OCI-LY3 (cell line): ENCODE data around the gene USH2A.

Source experiments
- H2AFZ ChIP-seq: fragments of 200-600, 300-600 bp; shearing (Covaris generic); 2 replicates; pipeline ENCODE4 v1.6.0; 2014; ENCODE audit warnings: antibody characterized with exemption, low read depth, low read length
- H3K27ac ChIP-seq: fragments of 200-600, 300-600 bp; sonication (generic); 2 replicates; pipeline ENCODE4 v1.5.1; 2014; ENCODE audit warnings: mild to moderate bottlenecking, low read length, moderate library complexity, mixed read lengths
- H3K27me3 ChIP-seq: fragments of 200-600, 300-600 bp; sonication (generic); 2 replicates; pipeline ENCODE4 v1.6.1; 2014; ENCODE audit warnings: low read depth, low read length, mixed read lengths
- H3K36me3 ChIP-seq: fragments of 200-600, 300-600 bp; sonication (generic); replicated peaks from 2 replicates; pipeline ENCODE3; 2014; ENCODE audit warnings: low read depth, low read length, mixed read lengths
- H3K4me1 ChIP-seq: fragments of 300-600, 200-600 bp; sonication (generic); 2 replicates; pipeline ENCODE4 v1.6.1; 2014; ENCODE audit warnings: low read length, mixed read lengths
- H3K4me2 ChIP-seq: fragments of 200-600, 300-600 bp; sonication (generic); 2 replicates; pipeline ENCODE4 v1.6.1; 2014; ENCODE audit warnings: low read length, mixed read lengths
- H3K4me3 ChIP-seq: fragments of 300-600, 200-600 bp; sonication (generic); 2 replicates; pipeline ENCODE4 v1.5.1; 2014; ENCODE audit warnings: antibody characterized with exemption, mild to moderate bottlenecking, low read length, moderate library complexity
- H3K79me2 ChIP-seq: fragments of 300-600, 200-600 bp; shearing (Covaris generic); 2 replicates; pipeline ENCODE4 v1.6.1; 2014; ENCODE audit warnings: mild to moderate bottlenecking, low read length, mixed read lengths
- H3K9ac ChIP-seq: fragments of 300-600, 200-600 bp; shearing (Covaris generic); 2 replicates; pipeline ENCODE4 v1.6.0; 2014; ENCODE audit warnings: mild to moderate bottlenecking, low read length, moderate library complexity
- H3K9me3 ChIP-seq: fragments of 200-600, 300-600 bp; shearing (Covaris generic); 2 replicates; pipeline ENCODE4 v1.6.1; 2014; ENCODE audit warnings: low read length, mixed read lengths; ENCODE audit not compliant: insufficient read depth
- H4K20me1 ChIP-seq: fragments of 200-600, 300-600 bp; sonication (generic); 2 replicates; pipeline ENCODE4 v1.6.1; 2016; ENCODE audit warnings: low read length, mixed read lengths; ENCODE audit not compliant: insufficient read depth
- EZH2phosphoT487 ChIP-seq: fragments of 200-600 bp; shearing (Covaris generic); IDR thresholded peaks from 2 replicates; pipeline ENCODE4 v1.6.1; 2018; ENCODE audit warnings: antibody characterized with exemption, mixed run types, low read depth
- TF ChIP-seq, protein P1 (sequence below): fragments of 200-600, 300-600 bp; sonication (generic); IDR thresholded peaks from 2 replicates; pipeline ENCODE4 v1.5.1; 2014; ENCODE audit warnings: antibody characterized with exemption, low read length, low read depth

USH2A gene

GRCh38 chr1:215970406-215970805 lies 452.8 kb downstream of the USH2A start:
- H3K79me2 ChIP-seq, result no peaks in the 10 kb centered on the region
- no peak overlapping the region for H3K9ac ChIP-seq
- no peak overlapping the region for H3K4me3 ChIP-seq
- H3K27ac ChIP-seq, result no peak overlapping the region
- no peaks in the 10 kb centered on the region for H4K20me1 ChIP-seq
- no peak overlapping the region for H2AFZ ChIP-seq
- no peaks in the 10 kb centered on the region for H3K36me3 ChIP-seq
- no peaks in the 10 kb centered on the region for H3K9me3 ChIP-seq
- H3K27me3 ChIP-seq, result no peaks in the 10 kb centered on the region
- TF ChIP-seq, protein P1, sequence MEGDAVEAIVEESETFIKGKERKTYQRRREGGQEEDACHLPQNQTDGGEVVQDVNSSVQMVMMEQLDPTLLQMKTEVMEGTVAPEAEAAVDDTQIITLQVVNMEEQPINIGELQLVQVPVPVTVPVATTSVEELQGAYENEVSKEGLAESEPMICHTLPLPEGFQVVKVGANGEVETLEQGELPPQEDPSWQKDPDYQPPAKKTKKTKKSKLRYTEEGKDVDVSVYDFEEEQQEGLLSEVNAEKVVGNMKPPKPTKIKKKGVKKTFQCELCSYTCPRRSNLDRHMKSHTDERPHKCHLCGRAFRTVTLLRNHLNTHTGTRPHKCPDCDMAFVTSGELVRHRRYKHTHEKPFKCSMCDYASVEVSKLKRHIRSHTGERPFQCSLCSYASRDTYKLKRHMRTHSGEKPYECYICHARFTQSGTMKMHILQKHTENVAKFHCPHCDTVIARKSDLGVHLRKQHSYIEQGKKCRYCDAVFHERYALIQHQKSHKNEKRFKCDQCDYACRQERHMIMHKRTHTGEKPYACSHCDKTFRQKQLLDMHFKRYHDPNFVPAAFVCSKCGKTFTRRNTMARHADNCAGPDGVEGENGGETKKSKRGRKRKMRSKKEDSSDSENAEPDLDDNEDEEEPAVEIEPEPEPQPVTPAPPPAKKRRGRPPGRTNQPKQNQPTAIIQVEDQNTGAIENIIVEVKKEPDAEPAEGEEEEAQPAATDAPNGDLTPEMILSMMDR, result no peak
- no peak for TF ChIP-seq EZH2phosphoT487
- H3K4me2 ChIP-seq, result no peak overlapping the region
- H3K4me1 ChIP-seq, result no peaks in the 10 kb centered on the region

GRCh38 chr1:215963621-215964020 lies 459.6 kb downstream of the USH2A start:
- Histone ChIP-seq H3K9ac (no peak overlapping the region), H3K27ac (no peak overlapping the region), H3K79me2 (no peaks in the 10 kb centered on the region), H3K4me3 (no peak overlapping the region), H4K20me1 (no peaks in the 10 kb centered on the region), H3K4me2 (no peak overlapping the region), H3K4me1 (no peaks in the 10 kb centered on the region), H2AFZ (no peak overlapping the region), H3K27me3 (no peaks in the 10 kb centered on the region), H3K9me3 (no peaks in the 10 kb centered on the region), H3K36me3 (no peaks in the 10 kb centered on the region)
- TF ChIP-seq, protein P1, result no peak
- TF ChIP-seq EZH2phosphoT487, result no peak

GRCh38 chr1:215963040-215963439 lies 460.2 kb downstream of the USH2A start:
- H3K36me3 ChIP-seq, result no peaks in the 10 kb centered on the region
- no peak for TF ChIP-seq EZH2phosphoT487
- no peak overlapping the region for H2AFZ ChIP-seq
- H4K20me1 ChIP-seq, result no peaks in the 10 kb centered on the region
- no peaks in the 10 kb centered on the region for H3K9me3 ChIP-seq
- no peak overlapping the region for H3K4me3 ChIP-seq
- H3K27ac ChIP-seq, result no peak overlapping the region
- no peak overlapping the region for H3K9ac ChIP-seq
- no peaks in the 10 kb centered on the region for H3K27me3 ChIP-seq
- no peaks in the 10 kb centered on the region for H3K4me1 ChIP-seq
- no peak overlapping the region for H3K4me2 ChIP-seq
- H3K79me2 ChIP-seq, result no peaks in the 10 kb centered on the region

DNA sequence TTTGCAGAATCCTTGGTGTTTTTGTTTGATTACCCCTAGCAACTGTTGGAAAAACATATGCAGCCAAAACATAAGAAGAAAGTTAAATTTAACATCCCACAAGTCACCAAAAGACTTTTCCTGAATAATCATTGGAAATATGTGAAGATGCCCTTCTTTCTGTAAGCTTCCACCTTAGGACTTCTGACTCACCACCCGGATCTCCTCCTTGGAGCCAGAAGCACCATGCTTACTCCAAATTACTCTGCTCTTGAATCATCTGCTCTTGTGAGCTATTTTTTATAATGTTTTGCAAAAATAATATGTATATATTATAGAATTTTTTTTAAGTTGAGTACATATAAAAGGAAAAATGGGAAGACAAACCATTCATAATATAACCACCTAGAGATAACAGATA lies 464.4 kb downstream of the USH2A start:
- Histone ChIP-seq H4K20me1 (no peaks in the 10 kb centered on the region), H3K27me3 (no peaks in the 10 kb centered on the region), H3K9me3 (no peaks in the 10 kb centered on the region), H3K4me1 (no peaks in the 10 kb centered on the region), H3K79me2 (no peaks in the 10 kb centered on the region), H3K4me3 (no peak overlapping the region), H2AFZ (no peak overlapping the region), H3K9ac (no peak overlapping the region), H3K4me2 (no peak overlapping the region), H3K36me3 (no peaks in the 10 kb centered on the region), H3K27ac (no peak overlapping the region)
- TF ChIP-seq, protein P1, result no peak
- TF ChIP-seq EZH2phosphoT487, result no peak

GRCh38 chr1:215957663-215958062 lies 465.6 kb downstream of the USH2A start:
- no peaks in the 10 kb centered on the region for H3K36me3 ChIP-seq
- H4K20me1 ChIP-seq, result no peaks in the 10 kb centered on the region
- no peak overlapping the region for H2AFZ ChIP-seq
- H3K27ac ChIP-seq, result no peak overlapping the region
- H3K4me1 ChIP-seq, result no peaks in the 10 kb centered on the region
- H3K27me3 ChIP-seq, result no peaks in the 10 kb centered on the region
- H3K9ac ChIP-seq, result no peak overlapping the region
- no peaks in the 10 kb centered on the region for H3K9me3 ChIP-seq
- no peak for TF ChIP-seq EZH2phosphoT487
- TF ChIP-seq, protein P1, result no peak
- H3K4me3 ChIP-seq, result no peak overlapping the region
- H3K4me2 ChIP-seq, result no peak overlapping the region
- no peaks in the 10 kb centered on the region for H3K79me2 ChIP-seq
